Esophagus squamous epithelium (tissue), 5 donors: Measurements from ENCODE around the gene STAT4. TPM values are rescaled to one million over a fixed set of nuclear protein-coding genes. Genes with fewer than 3 reads are reported as not detected.

Experiments used
- DNase-seq: peaks from one replicate; lab custom pipeline; 2025; lab: John Stamatoyannopoulos, UW
- H3K27ac ChIP-seq, 4 donors: fragments of 200-600 bp; sonication (generic); one replicate each; pipeline ENCODE4 v1.5.1; 2016 to 2019; ENCODE audit warnings: mild to moderate bottlenecking in 1 of 4
- H3K27me3 ChIP-seq, 4 donors: fragments of 200-600 bp; sonication (generic); 1 replicate in 3 of 4; 2 replicates in 1 of 4; pipeline versions ENCODE4 v1.5.1 to v1.6.0; 2017 to 2021; ENCODE audit warnings: antibody characterized with exemption in 1 of 4
- H3K36me3 ChIP-seq, 3 donors: fragments of 200-600 bp; sonication (generic); one replicate each; pipeline ENCODE4 v1.5.1; 2016 to 2019
- H3K4me1 ChIP-seq, 3 donors: fragments of 200-600 bp; sonication (generic); one replicate each; pipeline ENCODE4 v1.5.1; 2017 to 2019
- H3K4me3 ChIP-seq, 4 donors: fragments of 200-600 bp; sonication (generic); 1 replicate in 3 of 4; 2 replicates in 1 of 4; pipeline ENCODE4 v1.5.1; 2016 to 2019; ENCODE audit warnings: mild to moderate bottlenecking in 2 of 4, moderate library complexity in 1 of 4
- H3K9me3 ChIP-seq, 3 donors: fragments of 200-600 bp; sonication (generic); one replicate each; pipeline ENCODE4 v1.5.1; 2016 to 2019
- POLR2A ChIP-seq, 4 donors: fragments of 450-650 bp; IDR thresholded peaks; one replicate each; pipeline ENCODE4 v1.6.1; 2017; ENCODE audit warnings: antibody characterized with exemption in 4 of 4, mild to moderate bottlenecking in 4 of 4, moderate library complexity in 3 of 4
- WGBS, 2 donors: methylation state at CpG; one replicate each; pipeline ENCODE4 v1.1.5; 2018; 5-methylcytosine and 5-hydroxymethylcytosine counted together
- intact Hi-C: fragments of 100-400 bp; cut with DNase I; formaldehyde crosslinking; loops from one replicate; pipeline ENCODE4 v1.15.0; 2022
- total RNA-seq, 4 donors: library from RNA; depleted of rRNA; stranded (reverse); fragments of >200 nt; gene quantifications; one replicate each; pipeline ENCODE4 v1.1.0, GENCODE V29; 2016
- TF ChIP-seq, protein P1 (sequence below), 6 experiments: fragments of 450-650 bp in 4 of 6; fragments of 200-600 bp in 2 of 6; sonication (generic) in 2 of 6; IDR thresholded peaks; one replicate each; pipeline ENCODE4 v1.5.1; 2016 to 2019; ENCODE audit warnings: antibody characterized with exemption in 6 of 6, mild to moderate bottlenecking in 4 of 6, moderate library complexity in 4 of 6
- donor health status: DM: yes; HTN: yes; CAD: no.

The STAT4 gene
- total RNA-seq, 4 donors from 2014 or later, result 0.47 to 3.2 (median 2.1) TPM

- intact Hi-C loops, result no loop called here
- no peak for DNase-seq
- TF ChIP-seq, protein P1, sequence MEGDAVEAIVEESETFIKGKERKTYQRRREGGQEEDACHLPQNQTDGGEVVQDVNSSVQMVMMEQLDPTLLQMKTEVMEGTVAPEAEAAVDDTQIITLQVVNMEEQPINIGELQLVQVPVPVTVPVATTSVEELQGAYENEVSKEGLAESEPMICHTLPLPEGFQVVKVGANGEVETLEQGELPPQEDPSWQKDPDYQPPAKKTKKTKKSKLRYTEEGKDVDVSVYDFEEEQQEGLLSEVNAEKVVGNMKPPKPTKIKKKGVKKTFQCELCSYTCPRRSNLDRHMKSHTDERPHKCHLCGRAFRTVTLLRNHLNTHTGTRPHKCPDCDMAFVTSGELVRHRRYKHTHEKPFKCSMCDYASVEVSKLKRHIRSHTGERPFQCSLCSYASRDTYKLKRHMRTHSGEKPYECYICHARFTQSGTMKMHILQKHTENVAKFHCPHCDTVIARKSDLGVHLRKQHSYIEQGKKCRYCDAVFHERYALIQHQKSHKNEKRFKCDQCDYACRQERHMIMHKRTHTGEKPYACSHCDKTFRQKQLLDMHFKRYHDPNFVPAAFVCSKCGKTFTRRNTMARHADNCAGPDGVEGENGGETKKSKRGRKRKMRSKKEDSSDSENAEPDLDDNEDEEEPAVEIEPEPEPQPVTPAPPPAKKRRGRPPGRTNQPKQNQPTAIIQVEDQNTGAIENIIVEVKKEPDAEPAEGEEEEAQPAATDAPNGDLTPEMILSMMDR (IDR thresholded peaks at IDR 0.05), result no peak
- no peak for TF ChIP-seq POLR2A (IDR thresholded peaks at IDR 0.05)
- WGBS, 2 donors, result 80 to 89% methylated on average over 2 of the region's 2 CpGs
- peaks cover 0 to 18% (median 8%) of the 10 kb centered on the region in 3 donors for H3K4me1 ChIP-seq
- no peak overlapping the region for H3K4me3 ChIP-seq
- no peaks in the 10 kb centered on the region for H3K27me3 ChIP-seq
- H3K36me3 ChIP-seq, result no peaks in the 10 kb centered on the region
- H3K27ac ChIP-seq, result no peak overlapping the region
- H3K9me3 ChIP-seq, result no peaks in the 10 kb centered on the region
Observed at GRCh38 chr2:191036363-191036762, 114.4 kb downstream of the STAT4 start.

DNA sequence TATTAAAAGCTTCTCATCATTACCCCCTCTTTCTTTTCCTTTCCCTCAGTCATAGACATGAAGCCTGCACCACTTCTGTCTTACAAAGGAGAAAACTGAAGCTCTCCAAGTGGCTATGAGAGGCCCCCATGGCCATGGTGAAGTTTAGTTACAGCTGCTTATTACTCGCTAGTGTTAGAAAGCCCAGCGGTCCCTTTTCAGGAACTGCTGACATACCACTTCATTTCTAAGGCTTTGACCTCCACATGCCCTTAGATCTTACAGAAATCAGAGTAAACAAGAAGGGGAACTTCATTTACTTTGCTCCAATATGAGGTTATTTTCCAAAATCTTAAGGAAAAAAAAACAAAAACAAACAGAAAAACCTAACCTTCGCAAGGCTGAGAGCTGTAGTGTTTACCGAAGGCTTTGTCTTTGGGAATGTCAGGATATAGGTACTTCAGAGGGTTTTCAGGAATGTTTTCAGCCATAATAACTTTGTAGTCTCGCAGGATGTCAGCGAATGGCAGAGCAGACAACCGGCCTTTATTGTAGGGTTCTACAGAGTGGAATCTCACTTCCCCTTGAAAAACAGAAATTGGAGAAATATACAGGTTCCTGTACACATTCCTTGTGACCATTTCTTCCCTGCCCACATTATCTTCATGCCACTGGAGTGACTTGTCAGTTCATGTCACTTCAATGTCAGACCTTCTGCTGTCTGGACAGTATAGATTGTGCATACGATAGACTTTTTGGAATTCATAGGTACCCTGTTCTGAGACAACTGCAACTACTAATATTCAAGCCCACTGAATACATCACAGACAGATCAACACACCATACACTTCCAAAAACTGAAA, 118.0 kb downstream of the STAT4 start:
- Histone ChIP-seq H3K36me3 (no peaks in the 10 kb centered on the region), H3K4me1 (peaks cover 0 to 10% (median 0%) of the 10 kb centered on the region in 3 donors), H3K27ac (no peak overlapping the region), H3K9me3 (no peaks in the 10 kb centered on the region), H3K4me3 (no peak overlapping the region), H3K27me3 (no peaks in the 10 kb centered on the region)
- WGBS, 2 donors, result 67 to 79% methylated on average over 8 of the region's 8 CpGs
- no peak for DNase-seq
- intact Hi-C loops, result no loop called here
- TF ChIP-seq, protein P1 (IDR thresholded peaks at IDR 0.05), result no peak
- no peak for TF ChIP-seq POLR2A (IDR thresholded peaks at IDR 0.05)

DNA sequence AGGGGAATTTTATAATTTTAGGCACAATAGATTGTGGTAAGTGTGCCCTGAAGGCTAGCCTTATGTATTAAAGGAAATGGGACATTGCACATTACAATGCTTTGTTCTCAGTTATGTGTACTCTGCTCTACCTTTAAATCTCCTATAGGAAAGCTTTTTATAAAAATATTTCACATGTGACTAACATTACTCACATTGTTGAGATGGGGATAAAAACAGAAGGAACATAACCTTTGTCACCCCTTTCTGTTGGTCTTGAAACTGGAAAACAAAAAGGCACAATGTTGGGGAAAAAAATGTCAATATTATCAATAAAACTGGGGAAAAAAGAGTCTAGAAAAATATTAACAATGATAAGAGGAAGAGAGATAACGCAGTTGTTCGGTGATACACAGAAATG, 119.5 kb downstream of the STAT4 start:
- TF ChIP-seq, protein P1 (IDR thresholded peaks at IDR 0.05), result no peak
- no peak for TF ChIP-seq POLR2A (IDR thresholded peaks at IDR 0.05)
- peaks cover 0 to 7% (median 0%) of the 10 kb centered on the region in 3 donors for H3K4me1 ChIP-seq
- no peak for DNase-seq
- no peaks in the 10 kb centered on the region for H3K9me3 ChIP-seq
- H3K4me3 ChIP-seq, result no peak overlapping the region
- intact Hi-C loops, result no loop called here
- no peak overlapping the region for H3K27ac ChIP-seq
- WGBS, 2 donors, result 91 to 94% methylated on average over 2 of the region's 2 CpGs
- no peaks in the 10 kb centered on the region for H3K36me3 ChIP-seq
- H3K27me3 ChIP-seq, result no peaks in the 10 kb centered on the region

- no peaks in the 10 kb centered on the region for H3K9me3 ChIP-seq
- no peak overlapping the region for H3K4me3 ChIP-seq
- WGBS, 2 donors, result 28% methylated on average over 8 of the region's 8 CpGs
- H3K27me3 ChIP-seq, result no peaks in the 10 kb centered on the region
- TF ChIP-seq, protein P1 (IDR thresholded peaks at IDR 0.05), result peak; percentile 39 to 67 (median 58)
- TF ChIP-seq POLR2A (IDR thresholded peaks at IDR 0.05), result no peak
- peaks cover 0 to 7% (median 0%) of the 10 kb centered on the region in 3 donors for H3K4me1 ChIP-seq
- H3K36me3 ChIP-seq, result no peaks in the 10 kb centered on the region
- H3K27ac ChIP-seq, result no peak overlapping the region
- no peak for DNase-seq
- intact Hi-C loops, result no loop called here
Observed at GRCh38 chr2:191030521-191031154, 120.2 kb downstream of the STAT4 start.
